HG03457 (cell line): ENCODE data around the gene PCNP.
"Not testable (repeated sequence)": the region's sequence is repeated elsewhere in the genome, so short reads cannot be mapped to it uniquely, and the experiment has no call there.

Experiments used
- ATAC-seq: cut with Tn5 transposase; IDR thresholded peaks from one replicate; pipeline ENCODE4 v1.9.1; 2021; ENCODE audit warnings: moderate number of reproducible peaks; ENCODE audit not compliant: unreplicated experiment

The PCNP gene

GRCh38 chr3:101631098-101631796 lies 57.3 kb downstream of the PCNP start:
- ATAC-seq, result no peak

GRCh38 chr3:101631959-101632358 lies 58.0 kb downstream of the PCNP start:
- ATAC-seq, result not testable (repeated sequence)

- ATAC-seq, result no peak
Measured at GRCh38 chr3:101632586-101632985, 58.6 kb downstream of the PCNP start.

GRCh38 chr3:101633186-101633585 lies 59.2 kb downstream of the PCNP start:
- no peak for ATAC-seq

- no peak for ATAC-seq
Measured at GRCh38 chr3:101634591-101635196, 60.7 kb downstream of the PCNP start.

- ATAC-seq, result no peak
Measured at GRCh38 chr3:101635345-101635744, 61.4 kb downstream of the PCNP start.

GRCh38 chr3:101635954-101636798 lies 62.2 kb downstream of the PCNP start:
- ATAC-seq, result peak; percentile 80

- ATAC-seq, result no peak
Measured at GRCh38 chr3:101637451-101637850, 63.5 kb downstream of the PCNP start.

- ATAC-seq, result no peak
Measured at GRCh38 chr3:101638261-101638745, 64.3 kb downstream of the PCNP start.

GRCh38 chr3:101639280-101639963 lies 65.4 kb downstream of the PCNP start:
- ATAC-seq, result no peak

- ATAC-seq, result no peak
Measured at GRCh38 chr3:101640256-101640655, 66.3 kb downstream of the PCNP start.

- not testable (repeated sequence) for ATAC-seq
Measured at GRCh38 chr3:101641397-101642115, 67.6 kb downstream of the PCNP start.

- ATAC-seq, result no peak
Measured at GRCh38 chr3:101642441-101642840, 68.5 kb downstream of the PCNP start.

- ATAC-seq, result no peak
Measured at GRCh38 chr3:101643009-101643844, 69.2 kb downstream of the PCNP start.
